GM18907 (cell line): ENCODE results near the gene GABBR2.

Experiments used
- ATAC-seq: cut with Tn5 transposase; IDR thresholded peaks from one replicate; pipeline ENCODE4 v1.9.1; 2021; ENCODE audit warnings: mild to moderate bottlenecking, moderate library complexity; ENCODE audit not compliant: unreplicated experiment

GABBR2 gene

DNA sequence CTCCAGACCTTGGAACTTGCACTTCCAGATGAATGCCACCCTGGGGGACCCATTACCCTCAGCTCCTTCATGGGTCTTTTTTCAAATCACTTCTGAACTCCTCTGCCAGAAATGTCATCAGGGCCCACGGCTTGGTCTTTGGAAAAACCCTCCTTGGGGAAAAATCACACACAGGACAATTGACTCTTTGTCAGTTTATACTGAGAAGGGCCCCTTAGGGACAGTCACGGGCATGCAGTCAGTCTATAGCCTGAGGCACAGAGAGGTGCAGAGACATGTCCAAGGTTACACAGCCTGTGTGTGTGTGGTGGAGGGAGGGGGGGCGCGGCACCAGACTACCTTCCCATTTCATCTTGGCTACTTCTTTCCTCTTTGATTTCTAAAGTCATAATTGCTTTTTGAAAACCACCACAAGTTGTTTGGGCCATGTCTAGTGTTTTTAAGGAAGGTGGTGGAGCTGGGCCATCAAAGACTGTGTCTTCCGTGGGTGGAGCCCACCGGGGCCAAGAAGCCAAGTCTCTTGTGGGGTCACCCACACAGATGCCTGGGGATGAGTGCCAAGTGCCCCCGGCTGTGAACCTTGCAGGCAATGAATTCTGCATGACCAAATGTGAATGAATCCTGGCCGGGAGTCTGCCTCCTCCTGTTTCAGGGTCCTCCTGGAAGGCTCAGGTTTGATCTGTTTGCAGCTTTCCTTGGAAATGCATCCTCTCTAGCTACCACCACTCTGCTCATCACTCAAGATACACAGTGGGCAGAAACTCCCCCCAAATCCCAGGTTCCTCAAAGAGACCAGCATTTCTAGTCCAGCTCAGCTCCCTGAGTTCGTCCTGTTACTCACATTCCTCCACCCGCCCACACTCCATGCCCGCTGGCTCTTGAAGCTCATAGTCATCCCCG, 253.2 kb downstream of the GABBR2 start:
- no peak for ATAC-seq

DNA sequence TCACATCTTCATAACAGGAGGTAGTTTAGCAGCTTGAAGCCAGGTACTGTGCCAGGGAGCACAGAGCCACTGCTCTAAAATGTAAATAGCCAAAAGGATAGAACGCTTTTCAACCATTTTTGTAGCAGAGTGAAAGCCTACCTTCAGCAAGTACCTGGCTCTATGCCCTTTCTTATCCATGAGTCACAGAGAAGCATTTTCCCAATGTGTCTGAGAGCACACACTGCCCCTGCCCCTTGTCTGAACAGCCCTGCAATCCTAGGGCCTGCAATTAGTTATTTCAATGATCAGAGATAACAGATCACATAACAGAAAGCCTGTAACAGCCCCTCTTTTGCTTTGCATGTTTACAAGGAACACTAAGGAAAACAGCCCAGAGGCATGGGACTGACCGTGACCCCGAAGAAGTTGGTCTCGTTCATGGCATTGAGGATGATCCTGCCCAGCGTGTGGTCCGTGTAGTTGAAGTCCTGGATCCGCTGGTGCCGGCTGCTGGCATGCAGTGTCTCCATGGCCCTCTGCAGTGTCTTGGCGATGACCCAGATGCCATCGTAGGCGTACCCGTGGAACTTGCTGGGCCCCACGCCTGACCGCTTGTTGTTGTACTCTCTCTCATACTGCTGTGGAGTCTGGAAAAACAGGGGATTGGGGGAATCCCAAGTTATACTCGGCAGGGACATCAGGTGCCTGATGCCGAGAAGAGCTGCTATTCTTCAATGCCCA, 255.0 kb downstream of the GABBR2 start:
- ATAC-seq, result no peak

GRCh38 chr9:98451576-98451975, 257.2 kb downstream of the GABBR2 start:
- no peak for ATAC-seq

DNA sequence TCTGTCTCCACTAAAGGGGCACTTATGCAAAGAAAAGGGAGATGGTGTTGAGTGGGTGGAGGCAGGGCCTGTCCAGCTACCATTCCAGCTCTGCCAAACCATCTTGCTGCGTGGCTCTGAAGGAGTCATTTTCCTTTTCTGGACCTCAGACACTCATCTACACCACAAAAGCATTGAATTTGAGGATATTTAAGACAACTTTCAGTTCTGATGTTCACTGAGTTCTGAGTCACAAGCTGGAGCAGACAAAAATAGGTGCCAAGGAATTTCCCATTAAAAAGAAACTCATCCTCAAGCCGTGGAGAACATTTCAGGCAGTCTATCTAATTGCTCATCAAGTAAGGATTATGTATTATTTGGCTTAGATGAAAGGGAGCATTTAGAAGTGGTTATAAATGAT, 258.2 kb downstream of the GABBR2 start:
- ATAC-seq, result no peak

DNA sequence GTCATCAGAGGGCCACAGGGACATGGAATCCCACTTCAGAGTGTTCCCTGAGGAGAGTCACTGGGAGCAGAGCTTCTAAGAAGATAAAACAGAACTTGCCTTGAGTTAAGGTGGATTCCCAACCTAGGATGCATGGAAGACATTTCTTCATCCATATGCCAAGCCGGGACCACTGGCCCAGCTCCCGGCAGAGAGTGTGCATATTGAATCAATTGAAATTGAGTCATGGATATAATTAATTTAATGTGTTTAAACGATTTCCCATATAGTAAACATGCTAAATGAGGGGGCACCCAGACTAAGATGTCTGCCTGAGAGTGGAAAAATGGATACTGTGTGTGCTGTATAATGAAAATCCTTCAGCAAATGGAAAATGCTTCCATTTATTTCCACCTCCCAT, 258.9 kb downstream of the GABBR2 start:
- ATAC-seq, result no peak

DNA sequence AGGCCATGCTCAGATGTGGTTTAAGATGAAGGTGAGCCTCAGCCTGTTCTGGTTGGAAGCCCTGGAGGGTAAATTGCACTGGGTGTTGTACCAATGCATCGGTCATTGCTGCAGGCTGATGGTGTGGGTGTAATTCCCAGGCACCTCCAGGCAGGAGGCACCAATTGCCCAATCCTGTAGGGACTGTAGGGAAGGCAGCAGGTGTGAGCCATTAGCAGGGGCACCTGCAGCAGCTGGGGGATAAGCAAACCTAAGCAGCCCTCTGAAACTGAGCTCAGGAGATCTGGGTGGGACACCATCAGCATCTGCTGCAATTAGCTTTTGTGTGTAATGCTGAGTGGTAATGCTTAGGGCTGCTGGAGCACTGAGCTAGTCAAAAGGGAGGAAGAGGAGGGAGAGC, 263.2 kb downstream of the GABBR2 start:
- no peak for ATAC-seq

GRCh38 chr9:98444601-98445000, 264.1 kb downstream of the GABBR2 start:
- no peak for ATAC-seq

GRCh38 chr9:98442541-98442940, 266.2 kb downstream of the GABBR2 start:
- no peak for ATAC-seq

DNA sequence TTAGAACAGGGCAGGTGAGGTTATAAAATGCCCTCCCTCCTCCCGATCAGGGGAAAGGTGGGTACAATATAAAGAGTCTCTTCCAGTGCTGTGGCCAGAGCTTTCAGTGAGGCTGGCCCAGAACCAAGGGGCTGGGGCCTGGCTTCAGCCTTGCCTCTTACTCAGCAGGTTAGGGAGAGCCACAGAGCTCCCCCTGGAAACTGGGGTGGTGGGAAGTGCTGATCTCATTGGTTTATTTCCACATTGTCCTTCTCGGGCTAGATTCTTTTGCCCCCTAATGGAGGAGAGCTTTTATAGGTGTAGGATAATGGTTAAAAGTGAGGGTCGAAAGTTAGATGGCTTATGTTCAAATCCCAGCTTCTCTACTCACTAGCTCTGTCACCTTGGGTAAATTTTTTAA, 266.6 kb downstream of the GABBR2 start:
- no peak for ATAC-seq

- no peak for ATAC-seq
Observed at GRCh38 chr9:98438666-98439065, 270.1 kb downstream of the GABBR2 start.

DNA sequence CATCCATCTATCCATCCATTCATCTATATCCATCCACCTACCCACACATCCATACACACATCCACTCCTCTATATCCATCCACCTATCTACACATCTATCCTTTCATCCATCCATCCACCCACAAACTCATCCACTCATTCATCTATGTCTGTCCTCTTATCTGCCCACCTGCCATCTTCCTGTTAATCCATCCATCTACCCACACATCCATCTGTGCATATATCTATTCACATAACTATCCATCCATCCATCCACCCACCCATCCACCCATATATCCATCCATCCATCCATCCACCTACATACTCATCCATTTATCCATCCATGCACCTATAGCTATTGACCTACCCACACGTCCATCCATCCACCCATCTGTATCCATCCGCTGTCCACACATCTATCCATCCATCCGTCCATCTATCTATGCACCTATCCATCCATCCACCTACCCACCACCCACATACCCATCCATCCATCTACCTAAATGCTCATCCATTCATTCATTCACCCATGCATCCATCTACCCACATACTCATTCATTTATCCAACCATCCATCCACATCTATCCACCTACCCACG, 271.2 kb downstream of the GABBR2 start:
- no peak for ATAC-seq

- no peak for ATAC-seq
Observed at GRCh38 chr9:98432960-98433359, 275.8 kb downstream of the GABBR2 start.

GRCh38 chr9:98432134-98432533, 276.6 kb downstream of the GABBR2 start:
- ATAC-seq, result no peak

GRCh38 chr9:98430535-98431292, 278.0 kb downstream of the GABBR2 start:
- ATAC-seq, result no peak

GRCh38 chr9:98429613-98430012, 279.1 kb downstream of the GABBR2 start:
- no peak for ATAC-seq

- ATAC-seq, result no peak
Observed at GRCh38 chr9:98428454-98428853, 280.3 kb downstream of the GABBR2 start.

DNA sequence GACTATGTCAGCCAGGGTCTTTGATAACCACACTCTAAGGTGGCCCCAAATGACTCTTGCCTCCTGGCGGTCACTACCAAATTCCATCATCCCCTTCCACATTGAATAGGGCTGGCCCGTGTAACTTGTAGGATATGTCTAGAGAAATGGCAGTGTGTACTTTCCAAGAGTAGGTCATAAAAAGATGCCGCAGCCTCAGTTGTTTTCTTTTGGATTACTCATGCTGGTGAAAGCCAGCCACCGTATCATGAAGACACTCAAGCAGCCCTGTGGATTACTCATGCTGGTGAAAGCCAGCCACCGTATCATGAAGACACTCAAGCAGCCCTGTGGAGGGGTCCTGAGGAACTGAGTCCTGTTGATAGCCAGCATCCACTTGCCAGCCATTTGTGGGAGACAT, 281.2 kb downstream of the GABBR2 start:
- ATAC-seq, result no peak

GRCh38 chr9:98425079-98425478, 283.7 kb downstream of the GABBR2 start:
- ATAC-seq, result no peak

DNA sequence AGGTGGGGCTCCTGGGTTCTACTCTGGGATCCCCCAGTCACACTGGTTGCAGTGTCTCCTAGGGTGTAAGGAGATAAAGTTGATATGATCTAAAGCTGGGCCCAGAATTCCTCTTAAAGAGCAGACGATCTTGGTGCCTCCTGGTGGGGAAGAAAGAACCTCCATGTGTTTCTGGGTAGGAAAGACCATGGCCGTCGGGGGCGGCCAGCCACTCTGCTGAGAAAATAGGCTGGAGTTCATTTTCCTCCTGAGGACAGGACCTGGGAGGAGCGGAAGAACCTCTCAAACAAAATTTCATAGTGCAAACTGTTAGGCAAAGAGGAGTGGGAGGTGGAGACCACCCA, 289.5 kb downstream of the GABBR2 start:
- ATAC-seq, result no peak

GRCh38 chr9:98418578-98419259, 290.0 kb downstream of the GABBR2 start:
- no peak for ATAC-seq
